SIG-M5 (cell line): ENCODE results near the gene MKLN1.
"Not testable (repeated sequence)": the region's sequence is repeated elsewhere in the genome, so short reads cannot be mapped to it uniquely, and the experiment has no call there.

Source experiments
- DNase-seq: peaks from one replicate; lab custom pipeline; 2025; lab: John Stamatoyannopoulos, UW

The MKLN1 gene

GRCh38 chr7:131501930-131502685 lies 174.4 kb downstream of the MKLN1 start:
- DNase-seq: no peak

- no peak for DNase-seq
Observed at GRCh38 chr7:131502810-131503508, 175.3 kb downstream of the MKLN1 start.

GRCh38 chr7:131503639-131504038 lies 176.0 kb downstream of the MKLN1 start:
- no peak for DNase-seq

GRCh38 chr7:131504157-131504899 lies 176.7 kb downstream of the MKLN1 start:
- no peak for DNase-seq

GRCh38 chr7:131505037-131505620 lies 177.5 kb downstream of the MKLN1 start:
- DNase-seq: not testable (repeated sequence)

- no peak for DNase-seq
Observed at GRCh38 chr7:131505636-131506557, 178.2 kb downstream of the MKLN1 start.

- DNase-seq: no peak
Observed at GRCh38 chr7:131506597-131506996, 178.9 kb downstream of the MKLN1 start.

- DNase-seq: peak; percentile 9
Observed at GRCh38 chr7:131507592-131508331, 180.1 kb downstream of the MKLN1 start.

- DNase-seq: no peak
Observed at GRCh38 chr7:131508754-131509486, 181.2 kb downstream of the MKLN1 start.

- DNase-seq: no peak
Observed at GRCh38 chr7:131509781-131510180, 182.1 kb downstream of the MKLN1 start.

GRCh38 chr7:131511071-131511470 lies 183.4 kb downstream of the MKLN1 start:
- no peak for DNase-seq

GRCh38 chr7:131511774-131512535 lies 184.3 kb downstream of the MKLN1 start:
- no peak for DNase-seq

- no peak for DNase-seq
Observed at GRCh38 chr7:131513245-131514061, 185.8 kb downstream of the MKLN1 start.

- not testable (repeated sequence) for DNase-seq
Observed at GRCh38 chr7:131515471-131515870, 187.8 kb downstream of the MKLN1 start.

GRCh38 chr7:131517218-131517923 lies 189.7 kb downstream of the MKLN1 start:
- DNase-seq: peak; percentile 32

GRCh38 chr7:131518626-131519025 lies 190.9 kb downstream of the MKLN1 start:
- no peak for DNase-seq

- no peak for DNase-seq
Observed at GRCh38 chr7:131521651-131522163, 194.0 kb downstream of the MKLN1 start.
